HG02588 (cell line): Measurements from ENCODE around the gene CPB2.

Experiments used
- ATAC-seq: cut with Tn5 transposase; IDR thresholded peaks from one replicate; pipeline ENCODE4 v1.9.1; 2021; ENCODE audit warnings: mild to moderate bottlenecking, moderate library complexity; ENCODE audit not compliant: unreplicated experiment

Gene CPB2

DNA sequence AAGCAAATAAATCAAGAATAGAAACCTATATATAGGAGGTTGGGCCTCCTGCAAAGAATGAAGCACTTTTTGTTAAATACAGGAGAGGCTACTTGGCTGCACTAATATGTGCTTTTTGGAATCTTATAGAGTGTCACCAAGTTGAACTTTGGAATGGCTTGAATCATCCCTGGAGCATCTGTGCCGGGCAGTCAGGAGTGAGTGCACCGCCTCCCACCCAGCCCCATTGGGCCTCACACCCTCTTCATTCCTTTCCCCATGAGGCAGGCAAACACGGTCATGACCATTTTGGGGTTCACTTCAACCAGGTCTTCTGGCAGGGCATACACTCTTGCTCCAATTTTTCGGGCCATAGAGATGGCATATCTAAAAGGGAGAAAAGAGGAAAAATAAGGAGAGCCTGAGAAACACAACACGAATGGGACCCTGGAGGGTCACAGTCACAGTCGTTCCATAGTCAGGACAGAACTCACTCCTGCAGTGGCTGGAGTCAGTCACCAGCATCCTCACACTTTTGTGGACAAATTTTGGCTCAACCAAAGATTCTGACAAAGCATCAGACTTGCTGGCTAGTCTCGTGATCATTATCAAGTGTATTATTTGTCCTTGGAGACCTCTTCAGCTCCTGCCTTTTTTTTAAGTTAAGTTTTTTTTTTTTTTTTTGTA lies 22.7 kb upstream of the CPB2 start:
- no peak for ATAC-seq

DNA sequence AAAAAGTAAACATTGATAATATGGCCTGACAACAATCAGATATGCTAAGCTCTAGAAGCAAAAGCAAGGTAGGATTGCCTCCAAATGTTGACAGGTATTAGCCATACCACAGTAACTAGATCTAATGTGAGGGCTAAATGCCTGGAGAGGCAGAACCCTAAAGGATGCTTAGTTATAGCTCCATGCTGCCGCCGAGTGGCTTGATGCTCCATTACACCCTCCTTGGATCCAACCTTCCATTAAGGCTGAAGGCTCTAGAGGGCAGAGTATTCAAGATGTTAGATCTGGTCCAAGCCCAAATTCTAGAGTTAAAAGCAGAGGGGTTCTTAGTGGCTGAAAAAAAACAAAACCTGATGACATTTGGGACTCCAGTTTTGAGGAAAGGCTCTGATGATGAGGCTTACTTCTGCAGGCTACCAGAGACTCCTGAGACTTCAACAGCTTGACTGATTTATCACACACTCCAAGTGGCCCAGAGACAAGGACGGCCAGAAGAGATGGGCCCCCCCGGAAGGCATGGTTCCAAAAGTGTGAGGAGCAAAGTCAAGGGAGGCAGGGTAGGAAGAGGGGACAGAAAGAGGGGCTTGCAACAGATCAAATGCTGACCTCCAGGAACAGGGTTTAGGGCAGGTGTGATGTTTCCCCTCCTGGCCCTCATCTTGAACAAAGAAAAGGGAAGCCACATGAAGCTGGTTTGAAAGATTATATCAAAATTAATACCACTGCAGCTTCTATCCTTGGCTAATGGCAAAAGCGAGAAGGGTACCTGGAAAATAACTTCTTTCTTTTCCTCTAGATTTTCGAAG lies 21.9 kb upstream of the CPB2 start:
- no peak for ATAC-seq

DNA sequence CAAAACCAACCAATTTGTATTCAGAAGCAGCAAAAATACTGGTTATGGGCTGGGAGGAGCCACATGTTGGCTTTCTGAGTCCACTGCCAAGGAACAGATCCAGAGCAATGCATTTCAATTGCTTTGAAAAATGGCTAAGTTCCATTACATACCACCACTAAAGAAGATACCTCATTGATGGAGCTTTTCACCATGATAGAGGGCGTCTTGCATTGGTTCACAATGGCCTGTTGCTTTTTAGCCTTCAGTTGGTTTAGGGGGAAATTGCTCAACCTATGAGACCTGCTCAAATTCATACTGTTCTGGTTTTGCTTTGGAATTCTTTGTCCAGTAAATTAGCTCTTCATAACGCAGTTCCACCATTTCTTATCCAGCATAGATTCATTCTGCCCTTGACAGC lies 21.2 kb upstream of the CPB2 start:
- no peak for ATAC-seq

DNA sequence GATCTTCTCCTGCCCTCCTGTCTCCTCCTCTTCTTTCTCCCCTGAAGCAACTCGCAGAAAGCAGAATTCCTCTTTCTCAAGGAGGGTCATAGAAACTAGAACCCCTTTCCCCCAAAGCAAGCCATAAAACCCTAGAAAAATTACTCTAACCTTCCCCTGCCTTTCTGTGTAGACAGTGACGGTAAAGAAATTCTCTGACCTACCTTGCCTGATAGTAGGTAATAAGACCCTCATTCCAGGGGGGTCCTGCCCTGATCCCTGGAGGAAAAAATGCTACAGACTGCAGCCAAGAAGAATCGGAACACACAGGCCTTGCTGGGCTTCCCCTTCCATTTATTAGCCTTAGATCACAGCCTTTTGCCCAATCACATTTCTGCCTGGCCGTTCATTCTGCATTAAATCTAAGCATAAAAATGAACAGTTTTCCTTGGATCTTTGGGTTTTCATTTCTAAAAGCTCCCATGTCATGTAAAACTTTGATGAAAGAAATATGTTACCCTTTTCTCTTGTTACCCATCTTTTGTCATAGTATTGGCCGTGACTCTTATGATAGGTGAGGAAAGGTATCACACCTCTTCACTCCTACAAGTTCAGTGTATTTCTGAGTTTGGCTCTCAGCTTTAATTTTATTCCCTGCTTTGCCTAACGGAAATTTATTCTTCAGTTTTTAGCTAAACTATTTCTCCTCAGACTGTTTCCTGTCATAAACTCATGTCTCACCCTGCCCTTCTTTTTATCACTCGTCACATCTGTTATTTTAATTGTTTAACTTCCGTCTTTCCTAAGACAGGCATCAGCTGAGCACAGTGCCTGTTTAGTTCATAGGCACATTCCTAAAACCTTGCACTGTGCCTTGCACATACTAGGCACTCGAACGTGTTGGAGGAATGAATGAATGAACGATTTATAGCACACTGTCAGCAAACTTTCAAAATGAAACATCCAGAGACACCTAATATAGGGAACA lies 20.4 kb upstream of the CPB2 start:
- no peak for ATAC-seq

DNA sequence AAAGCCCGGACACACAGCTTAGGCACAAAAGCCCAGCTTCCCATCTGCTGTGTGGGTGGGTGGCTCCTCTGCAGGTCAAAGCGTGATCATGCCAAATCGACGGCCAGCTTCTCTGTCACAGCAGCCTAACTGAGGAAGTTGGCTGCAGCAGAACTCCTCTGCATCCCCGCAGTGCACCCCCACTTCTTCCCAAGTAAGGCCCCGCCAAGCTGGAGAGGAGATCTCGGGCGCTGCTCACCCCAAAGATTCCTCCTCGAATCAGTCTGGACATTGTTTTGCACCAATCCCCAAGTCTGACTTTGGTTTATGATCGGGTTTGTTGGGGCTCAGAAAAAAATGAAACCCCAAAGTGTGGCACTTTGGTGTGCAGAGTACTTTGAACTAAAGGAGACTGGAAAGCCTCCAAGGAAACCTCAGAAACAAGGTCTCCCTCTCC lies 19.7 kb upstream of the CPB2 start:
- ATAC-seq: no peak

DNA sequence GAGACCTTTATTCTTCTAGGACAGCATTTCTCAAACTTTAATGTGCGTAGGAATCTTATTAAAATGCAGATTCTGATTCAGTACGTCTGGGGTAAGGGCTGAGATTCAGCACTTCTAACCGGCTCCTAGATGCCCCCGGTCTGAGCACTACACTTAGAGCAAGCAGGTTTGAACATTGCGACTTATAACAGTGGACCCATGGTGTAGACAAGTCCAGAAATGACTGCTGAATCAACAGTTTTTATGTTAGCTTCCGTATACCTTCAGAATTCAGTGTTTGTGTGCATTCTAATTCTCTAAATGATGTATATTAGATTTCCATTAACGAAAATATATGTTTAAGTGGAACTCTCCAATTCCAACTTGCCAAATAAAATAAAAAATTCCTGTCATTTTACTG lies 17.5 kb upstream of the CPB2 start:
- ATAC-seq: no peak

DNA sequence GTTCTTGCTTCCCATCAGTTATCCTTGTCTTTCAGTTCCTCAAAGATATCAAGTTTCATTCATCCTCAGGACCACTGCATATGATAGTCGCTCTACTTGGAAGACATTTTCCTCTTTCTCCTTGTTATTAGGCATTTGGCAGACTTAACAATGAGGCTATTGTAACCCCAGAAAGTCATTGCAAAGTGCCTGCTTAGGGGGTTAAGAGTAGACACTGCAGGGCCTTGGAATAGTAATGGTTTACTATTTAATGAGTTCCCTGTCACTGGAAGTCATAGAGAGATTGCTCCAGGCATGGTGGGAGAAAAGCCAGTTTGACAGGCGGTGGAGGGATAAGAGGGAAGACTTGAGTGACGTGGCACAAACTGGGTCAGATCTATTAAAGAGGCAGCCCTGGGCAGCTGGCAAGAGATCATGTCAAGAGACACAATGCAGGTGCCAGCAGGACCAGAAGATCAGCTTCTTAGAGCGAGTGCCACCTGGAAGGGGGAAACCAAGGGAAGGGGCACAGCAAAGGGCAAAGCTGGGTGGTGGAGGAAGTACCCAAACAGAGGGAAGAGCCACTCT lies 16.8 kb upstream of the CPB2 start:
- ATAC-seq: no peak

DNA sequence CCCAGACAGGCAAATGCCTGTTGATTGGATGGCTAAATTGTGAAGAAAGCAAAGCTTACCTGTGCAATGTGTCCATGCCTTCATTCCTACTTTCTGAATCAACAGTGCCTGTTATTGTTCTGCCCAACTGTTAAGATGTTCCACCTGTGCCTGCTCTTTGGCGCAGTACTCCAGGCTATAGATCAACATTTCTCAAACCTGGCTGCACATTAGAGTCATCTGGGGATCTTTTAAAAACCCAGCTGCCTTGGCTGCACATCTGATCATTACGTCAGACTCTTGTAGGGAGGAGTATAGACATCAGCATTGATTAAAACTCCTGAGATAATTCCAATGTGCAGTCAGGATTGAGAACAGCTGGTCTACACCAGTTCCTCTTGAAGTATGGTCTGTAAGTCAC lies 16.2 kb upstream of the CPB2 start:
- no peak for ATAC-seq

DNA sequence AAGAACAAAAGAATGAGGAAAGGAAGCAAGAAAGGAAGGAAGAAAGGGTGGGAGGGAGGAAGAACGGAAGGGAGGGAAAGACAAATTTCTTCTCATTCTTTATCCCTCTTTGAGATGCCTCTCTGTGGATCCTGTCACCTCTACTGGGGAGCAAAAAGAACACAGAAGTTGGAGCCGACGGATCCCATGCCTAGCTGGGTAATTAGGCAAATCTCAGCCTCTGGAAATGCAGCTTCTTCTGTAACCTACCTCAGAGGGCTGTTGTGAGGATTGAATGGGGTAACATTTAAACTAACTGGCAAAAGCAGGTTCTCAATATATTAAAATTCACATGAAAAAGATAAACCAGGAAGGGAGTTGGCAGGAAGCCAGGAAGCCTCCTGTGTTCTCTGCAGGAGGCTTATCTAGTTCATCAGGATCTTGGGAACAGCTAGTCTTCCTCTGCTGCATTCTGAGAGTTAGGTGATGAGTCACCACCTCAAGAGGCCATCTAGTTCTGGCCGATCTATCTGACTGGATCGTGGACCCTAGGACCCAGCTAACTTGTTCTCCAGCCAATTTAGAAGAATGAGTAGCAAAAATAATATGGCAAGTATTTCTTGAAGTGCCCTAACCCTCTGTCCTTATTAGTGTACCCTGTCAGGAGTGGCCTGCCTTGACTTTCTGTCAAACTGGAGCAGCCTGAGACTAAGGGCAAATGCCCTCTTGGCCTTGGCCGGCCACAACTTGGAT lies 15.2 kb upstream of the CPB2 start:
- ATAC-seq: no peak

GRCh38 chr13:46116653-46117502 lies 12.0 kb upstream of the CPB2 start:
- no peak for ATAC-seq

GRCh38 chr13:46114613-46115012 lies 9.8 kb upstream of the CPB2 start:
- ATAC-seq: no peak

GRCh38 chr13:46113596-46113995 lies 8.8 kb upstream of the CPB2 start:
- no peak for ATAC-seq

DNA sequence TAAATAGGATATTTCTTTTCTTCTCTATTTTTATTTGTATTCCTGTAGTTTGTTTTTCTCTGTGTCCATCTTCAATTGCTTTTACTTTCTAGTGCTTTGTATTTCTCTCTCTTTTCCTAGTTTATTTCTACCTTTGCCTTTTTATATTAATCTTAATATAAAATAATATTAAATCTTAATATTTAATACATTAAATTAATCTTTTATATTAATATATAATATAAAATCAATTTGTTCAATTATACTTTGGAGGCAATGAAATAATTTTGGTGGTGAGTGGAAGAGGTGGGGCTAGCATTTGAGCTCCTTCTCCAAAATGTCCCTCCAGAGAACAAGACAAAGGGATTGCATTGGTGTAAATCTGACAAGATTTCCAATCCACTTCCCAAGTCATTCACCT lies 6.3 kb upstream of the CPB2 start:
- no peak for ATAC-seq

GRCh38 chr13:46109451-46109850 lies 4.6 kb upstream of the CPB2 start:
- no peak for ATAC-seq

- ATAC-seq: no peak
Measured at GRCh38 chr13:46106839-46107371, 2.1 kb upstream of the CPB2 start.

- no peak for ATAC-seq
Measured at GRCh38 chr13:46103037-46103436, 1.8 kb downstream of the CPB2 start.

DNA sequence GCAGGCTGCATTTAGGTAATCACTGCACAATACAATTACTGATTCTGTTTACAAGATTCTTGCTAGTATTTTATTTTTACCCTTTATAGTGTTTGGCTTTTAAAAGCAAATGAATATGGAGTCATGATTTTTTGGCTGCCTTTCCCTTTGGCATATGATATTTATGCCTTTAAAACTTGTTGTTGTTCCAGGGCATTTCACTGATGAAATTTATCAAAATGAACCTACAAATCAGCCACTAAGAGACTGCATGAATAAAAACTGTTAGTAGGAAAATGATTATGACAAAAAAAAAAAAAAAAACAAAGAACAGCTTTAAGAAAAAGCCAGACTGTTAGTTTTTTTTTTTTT lies 2.6 kb downstream of the CPB2 start:
- no peak for ATAC-seq

GRCh38 chr13:46101484-46102254 lies 3.2 kb downstream of the CPB2 start:
- ATAC-seq: no peak

DNA sequence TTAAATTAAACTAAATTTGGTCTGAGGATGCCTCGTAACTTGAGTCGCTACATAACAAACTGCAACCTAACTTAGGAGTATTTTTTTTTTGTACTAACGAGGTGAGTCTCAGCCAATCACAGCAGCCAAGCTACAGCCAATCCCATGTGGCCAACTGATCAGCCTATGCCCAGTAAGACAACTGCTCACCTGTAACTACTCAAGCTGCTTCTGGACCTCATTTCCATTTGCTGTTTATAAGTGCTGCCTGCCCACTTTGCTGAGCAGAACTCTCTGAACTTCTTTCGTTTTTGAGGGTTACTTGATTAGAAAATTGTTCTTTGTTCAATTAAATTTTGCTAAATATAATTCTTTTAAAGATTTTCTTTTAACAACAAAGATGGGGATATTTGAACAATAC lies 3.8 kb downstream of the CPB2 start:
- no peak for ATAC-seq
